ENCODE results near the gene AGPAT3.

DNA sequence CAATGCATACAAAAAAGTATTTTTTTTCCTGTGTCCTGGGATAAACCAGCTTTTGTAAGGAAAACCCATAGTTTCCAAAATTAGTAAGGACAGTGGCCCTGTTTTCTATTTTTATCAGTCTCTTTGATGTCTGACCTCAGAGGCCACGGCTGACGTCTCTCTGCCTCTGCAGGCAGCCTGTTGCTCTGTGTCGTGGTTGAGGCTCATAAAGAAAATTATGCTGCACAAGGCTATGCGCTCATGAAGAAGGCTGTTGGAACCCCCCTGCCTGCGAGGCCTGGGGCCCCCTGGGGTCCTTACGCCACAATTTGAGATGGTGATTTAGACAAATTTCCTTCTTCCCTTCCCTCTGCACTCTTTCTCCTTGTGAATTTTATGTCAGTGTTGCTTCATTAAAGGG lies 48.9 kb downstream of the AGPAT3 start:
- TF ChIP-seq, protein P1, sequence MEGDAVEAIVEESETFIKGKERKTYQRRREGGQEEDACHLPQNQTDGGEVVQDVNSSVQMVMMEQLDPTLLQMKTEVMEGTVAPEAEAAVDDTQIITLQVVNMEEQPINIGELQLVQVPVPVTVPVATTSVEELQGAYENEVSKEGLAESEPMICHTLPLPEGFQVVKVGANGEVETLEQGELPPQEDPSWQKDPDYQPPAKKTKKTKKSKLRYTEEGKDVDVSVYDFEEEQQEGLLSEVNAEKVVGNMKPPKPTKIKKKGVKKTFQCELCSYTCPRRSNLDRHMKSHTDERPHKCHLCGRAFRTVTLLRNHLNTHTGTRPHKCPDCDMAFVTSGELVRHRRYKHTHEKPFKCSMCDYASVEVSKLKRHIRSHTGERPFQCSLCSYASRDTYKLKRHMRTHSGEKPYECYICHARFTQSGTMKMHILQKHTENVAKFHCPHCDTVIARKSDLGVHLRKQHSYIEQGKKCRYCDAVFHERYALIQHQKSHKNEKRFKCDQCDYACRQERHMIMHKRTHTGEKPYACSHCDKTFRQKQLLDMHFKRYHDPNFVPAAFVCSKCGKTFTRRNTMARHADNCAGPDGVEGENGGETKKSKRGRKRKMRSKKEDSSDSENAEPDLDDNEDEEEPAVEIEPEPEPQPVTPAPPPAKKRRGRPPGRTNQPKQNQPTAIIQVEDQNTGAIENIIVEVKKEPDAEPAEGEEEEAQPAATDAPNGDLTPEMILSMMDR (IDR thresholded peaks at IDR 0.05): no peak
- no peak for TF ChIP-seq EZH2 (IDR thresholded peaks at IDR 0.05)
